H1 (cell line): ENCODE results near the gene NDUFAB1. TPM values are rescaled to one million over a fixed set of nuclear protein-coding genes. Genes with fewer than 3 reads are reported as not detected.

Source experiments
- CTCF ChIA-PET: fragments of 300-600 bp; sonication (Branson Sonifier 250); formaldehyde crosslinking; loops from one replicate; lab custom pipeline; 2021; ENCODE audit not compliant: partially characterized antibody; lab: Charles Lee
- POLR2A ChIA-PET: fragments of 300-600 bp; sonication (Branson Sonifier 250); formaldehyde crosslinking; loops from one replicate; lab custom pipeline; 2021; ENCODE audit warnings: inconsistent platforms; ENCODE audit not compliant: partially characterized antibody; lab: Charles Lee
- DNase-seq, 2 experiments: peaks; one replicate each; pipeline versions ENCODE4 v3.0.0 to v3.0.0-alpha.2; 2010 to 2022; ENCODE audit warnings: low spot score in 2 of 2, low read depth in 1 of 2, mixed read lengths in 1 of 2
- FAIRE-seq: peaks from 2 replicates; lab custom pipeline; 2011; peaks lifted over from hg19 to GRCh38; lab: Jason Lieb, UNC
- H2AFZ ChIP-seq: 2 replicates; pipeline ENCODE4 v1.8.1; 2012; ENCODE audit warnings: low read length, inconsistent platforms
- H2AK5ac ChIP-seq: 2 replicates; pipeline ENCODE4 v1.6.1; 2013; ENCODE audit warnings: low read depth, low read length
- H2BK120ac ChIP-seq: replicated peaks from 2 replicates; pipeline ENCODE3; 2013; ENCODE audit warnings: low read depth, low read length, inconsistent platforms
- H2BK12ac ChIP-seq: 2 replicates; pipeline ENCODE4 v1.6.1; 2013; ENCODE audit warnings: low read depth, low read length
- H2BK15ac ChIP-seq: 2 replicates; pipeline ENCODE4 v1.6.1; 2013; ENCODE audit warnings: low read length
- H2BK20ac ChIP-seq: 2 replicates; pipeline ENCODE4 v1.6.1; 2013; ENCODE audit warnings: low read length
- H2BK5ac ChIP-seq: 2 replicates; pipeline ENCODE4 v1.6.1; 2013; ENCODE audit warnings: low read depth, low read length
- H3K14ac ChIP-seq: 2 replicates; pipeline ENCODE4 v1.6.1; 2013; ENCODE audit warnings: inconsistent platforms; ENCODE audit not compliant: insufficient read length
- H3K18ac ChIP-seq: 2 replicates; pipeline ENCODE4 v1.6.1; 2013; ENCODE audit warnings: low read length; ENCODE audit errors: extremely low read depth
- H3K23ac ChIP-seq: 2 replicates; pipeline ENCODE4 v1.6.1; 2013; ENCODE audit warnings: inconsistent platforms; ENCODE audit not compliant: insufficient read length
- H3K23me2 ChIP-seq: 2 replicates; pipeline ENCODE4 v1.6.1; 2013; ENCODE audit warnings: low read depth, low read length
- H3K27ac ChIP-seq: 2 replicates; pipeline ENCODE4 v1.6.1; 2011; ENCODE audit warnings: low read depth, low read length, inconsistent platforms
- H3K27me3 ChIP-seq, 4 experiments: replicated peaks in 1 of 4; 1 replicate in 1 of 4; 2 replicates in 3 of 4; pipeline versions ENCODE4 v1.6.1 to v1.8.1; 2011 to 2013; ENCODE audit warnings: low read length in 3 of 4, mild to moderate bottlenecking in 3 of 4, inconsistent platforms in 2 of 4, mixed read lengths in 2 of 4, moderate library complexity in 1 of 4; ENCODE audit not compliant: control insufficient read depth in 3 of 4, insufficient read depth in 3 of 4; ENCODE audit errors: extremely low read depth in 1 of 4
- H3K36me3 ChIP-seq, 4 experiments: 2 replicates each; pipeline versions ENCODE4 v1.6.1 to v1.8.1; 2011 to 2013; ENCODE audit warnings: mild to moderate bottlenecking in 4 of 4, low read length in 3 of 4, moderate library complexity in 2 of 4, control low read depth in 1 of 4, inconsistent platforms in 1 of 4; ENCODE audit not compliant: insufficient read depth in 4 of 4, control insufficient read depth in 2 of 4
- H3K4ac ChIP-seq: replicated peaks from 2 replicates; pipeline ENCODE3; 2013; ENCODE audit warnings: low read length, low read depth, mixed read lengths, inconsistent platforms; ENCODE audit not compliant: insufficient read length
- H3K4me1 ChIP-seq, 4 experiments: replicated peaks in 1 of 4; 1 replicate in 1 of 4; 2 replicates in 3 of 4; pipeline versions ENCODE4 v1.6.1 to v1.8.1; 2011 to 2013; ENCODE audit warnings: low read length in 3 of 4, inconsistent platforms in 2 of 4, mixed read lengths in 1 of 4; ENCODE audit not compliant: insufficient read depth in 4 of 4, control insufficient read depth in 3 of 4
- H3K4me2 ChIP-seq, 2 experiments: 2 replicates each; pipeline versions ENCODE4 v1.6.1 to v1.8.1; 2011 to 2013; ENCODE audit warnings: low read depth in 2 of 2, low read length in 2 of 2, control low read depth in 1 of 2, inconsistent platforms in 1 of 2, mild to moderate bottlenecking in 1 of 2; ENCODE audit not compliant: insufficient read depth in 1 of 2
- H3K4me3 ChIP-seq, 4 experiments: fragments of 200-600, 300-600 bp in 1 of 4; sonication (generic), shearing (Covaris generic), sonication (Bioruptor Twin) in 1 of 4; 2 replicates each; pipeline versions ENCODE4 v1.5.1 to v1.8.1; 2011 to 2016; ENCODE audit warnings: low read length in 4 of 4, low read depth in 3 of 4, control low read depth in 2 of 4, inconsistent platforms in 2 of 4, mild to moderate bottlenecking in 2 of 4, mixed read lengths in 1 of 4, moderate library complexity in 1 of 4; ENCODE audit not compliant: insufficient read depth in 2 of 4; ENCODE audit errors: extremely low read depth in 1 of 4
- H3K56ac ChIP-seq: replicated peaks from 2 replicates; pipeline ENCODE3; 2013; ENCODE audit warnings: low read depth, mild to moderate bottlenecking, mixed read lengths, low read length, inconsistent platforms; ENCODE audit not compliant: insufficient read length
- H3K79me1 ChIP-seq: 2 replicates; pipeline ENCODE4 v1.6.1; 2013; ENCODE audit warnings: low read depth, low read length, control low read depth
- H3K79me2 ChIP-seq, 2 experiments: 2 replicates each; pipeline versions ENCODE4 v1.6.1 to v1.8.1; 2012 to 2013; ENCODE audit warnings: low read length in 2 of 2, mild to moderate bottlenecking in 2 of 2, inconsistent platforms in 1 of 2; ENCODE audit not compliant: insufficient read depth in 2 of 2, control insufficient read depth in 1 of 2
- H3K9ac ChIP-seq, 4 experiments: replicated peaks in 1 of 4; 1 replicate in 1 of 4; 2 replicates in 3 of 4; pipeline versions ENCODE4 v1.6.1 to v1.8.1; 2011 to 2013; ENCODE audit warnings: low read depth in 3 of 4, low read length in 3 of 4, control low read depth in 2 of 4, mild to moderate bottlenecking in 2 of 4, moderate library complexity in 2 of 4, inconsistent platforms in 1 of 4; ENCODE audit errors: extremely low read depth in 1 of 4
- H3K9me3 ChIP-seq, 2 experiments: 2 replicates each; pipeline versions ENCODE4 v1.6.1 to v1.8.1; 2012 to 2013; ENCODE audit warnings: mild to moderate bottlenecking in 2 of 2, moderate library complexity in 2 of 2, control low read depth in 1 of 2, inconsistent platforms in 1 of 2, low read depth in 1 of 2, low read length in 1 of 2, mixed read lengths in 1 of 2; ENCODE audit not compliant: insufficient read depth in 2 of 2
- H4K20me1 ChIP-seq, 2 experiments: replicated peaks in 1 of 2; 2 replicates each; pipeline versions ENCODE3 to v1.8.1; 2011 to 2013; ENCODE audit warnings: inconsistent platforms in 2 of 2, low read length in 2 of 2, mild to moderate bottlenecking in 1 of 2; ENCODE audit not compliant: insufficient read depth in 2 of 2, control insufficient read depth in 1 of 2
- H4K5ac ChIP-seq: 2 replicates; pipeline ENCODE4 v1.6.1; 2013; ENCODE audit warnings: low read length, low read depth, mixed read lengths, inconsistent platforms; ENCODE audit not compliant: insufficient read length
- H4K8ac ChIP-seq: 2 replicates; pipeline ENCODE4 v1.8.0; 2013; ENCODE audit warnings: mild to moderate bottlenecking, moderate library complexity, low read length, inconsistent platforms; ENCODE audit not compliant: insufficient read depth; ENCODE audit errors: extremely low read depth
- H4K91ac ChIP-seq: replicated peaks from 2 replicates; pipeline ENCODE3; 2013; ENCODE audit warnings: low read length, mixed read lengths, inconsistent platforms; ENCODE audit not compliant: insufficient read length
- BACH1 ChIP-seq: IDR thresholded peaks from 2 replicates; pipeline ENCODE4 v1.6.1; 2012; ENCODE audit warnings: low read length, improper control_type of control experiment
- BCL11A ChIP-seq, 2 experiments: IDR thresholded peaks; one replicate each; pipeline ENCODE4 v1.6.1; 2011; ENCODE audit warnings: low read depth in 2 of 2, low read length in 2 of 2, mild to moderate bottlenecking in 2 of 2
- CTBP2 ChIP-seq: IDR thresholded peaks from 2 replicates; pipeline ENCODE4 v1.7.0; 2011; ENCODE audit warnings: borderline replicate concordance, mild to moderate bottlenecking, moderate library complexity, mixed read lengths, low read length; ENCODE audit not compliant: insufficient read depth, insufficient read length
- RAD21 ChIP-seq, 2 experiments: IDR thresholded peaks in 1 of 2; conservative IDR thresholded peaks in 1 of 2; 2 replicates each; pipeline ENCODE4 v1.6.1; 2011; ENCODE audit warnings: low read depth in 2 of 2, low read length in 2 of 2, improper control_type of control experiment in 1 of 2, inconsistent platforms in 1 of 2, mild to moderate bottlenecking in 1 of 2, moderate library complexity in 1 of 2
- RFX5 ChIP-seq: IDR thresholded peaks from 2 replicates; pipeline ENCODE4 v1.6.1; 2011; ENCODE audit warnings: low read depth, low read length, improper control_type of control experiment, borderline replicate concordance
- SAP30 ChIP-seq: fragments of 300-600 bp; sonication (generic); IDR thresholded peaks from 2 replicates; pipeline ENCODE4 v1.7.1; 2012; ENCODE audit warnings: low read length, moderate library complexity, mild to moderate bottlenecking, inconsistent platforms; ENCODE audit not compliant: insufficient read depth, insufficient replicate concordance
- WGBS, 2 experiments: shearing (Covaris generic) in 1 of 2; methylation state at CpG; one replicate each; pipeline versions ENCODE4 v1.1.6 to v1.1.7; 2013 to 2015; ENCODE audit warnings: low lambda C conversion rate in 2 of 2, mixed read lengths in 2 of 2, inconsistent platforms in 1 of 2, low coverage in 1 of 2, missing lambda C conversion rate in 1 of 2; ENCODE audit not compliant: insufficient replicate concordance in 2 of 2, insufficient coverage in 1 of 2, insufficient read length in 1 of 2; ENCODE audit errors: extremely low coverage in 1 of 2, missing lambda C conversion rate in 1 of 2; 5-methylcytosine and 5-hydroxymethylcytosine counted together
- polyA plus RNA-seq, 7 experiments: library from polyadenylated mRNA; depleted of rRNA in 3 of 7; stranded (reverse) in 5 of 7; unstranded in 2 of 7; fragments of >200 nt in 5 of 7; fragments of 200-250 nt in 2 of 7; gene quantifications; 1 replicate in 5 of 7; 2 replicates in 1 of 7; 4 replicates in 1 of 7; pipeline versions ENCODE4 v1.2.1 to v1.2.3, GENCODE V29; 2011 to 2013; ENCODE audit warnings: missing spikeins in 2 of 7, mixed read lengths in 2 of 7
- total RNA-seq: library from RNA; stranded (reverse); fragmentation: NEBNext Ultra II Directional; extraction: Animal tissue kit (Norgen Biotek cat#: 25700); gene quantifications from 2 replicates; pipeline ENCODE4 v1.2.1, GENCODE V29; 2021
- TF ChIP-seq, protein P1 (sequence below), 3 experiments: IDR thresholded peaks; 1 replicate in 2 of 3; 2 replicates in 1 of 3; pipeline versions ENCODE4 v1.5.1 to v1.6.1; 2011; ENCODE audit warnings: low read length in 3 of 3, mild to moderate bottlenecking in 3 of 3, inconsistent platforms in 2 of 3, low read depth in 1 of 3, moderate library complexity in 1 of 3; ENCODE audit not compliant: insufficient read depth in 1 of 3; ENCODE audit errors: control extremely low read depth in 1 of 3

NDUFAB1 gene
- total and polyA plus RNA-seq, 2 of the 8 experiments (the other 6 are each of a cell fraction or from before 2014, with no cell fraction given): 135 to 294 TPM

DNA sequence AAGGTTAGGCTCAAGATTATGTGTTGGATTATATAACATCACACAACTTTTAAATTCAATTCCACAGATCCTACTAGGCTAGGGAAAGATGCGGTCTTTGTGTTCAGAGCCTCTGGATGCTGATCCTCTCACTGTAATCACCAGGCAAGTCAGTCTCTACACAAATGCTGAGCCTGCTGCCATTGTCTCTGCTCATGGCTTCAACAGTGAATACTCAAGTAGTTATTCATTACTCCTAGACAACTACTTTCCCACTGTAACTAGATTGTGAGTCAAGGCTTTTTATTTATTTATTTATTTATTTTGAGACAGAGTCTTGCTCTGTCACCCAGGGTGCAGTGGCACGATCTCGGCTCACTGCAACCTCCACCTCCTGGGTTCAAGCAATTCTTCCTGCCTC lies 15.8 kb upstream of the NDUFAB1 start:
- Histone ChIP-seq H3K27me3 (no peaks in the 10 kb centered on the region), H2BK20ac (no peak overlapping the region), H2AFZ (no peak overlapping the region), H2BK12ac (no peak overlapping the region), H3K23ac (no peak overlapping the region), H3K4ac (no peak overlapping the region), H3K18ac (no peak overlapping the region), H4K5ac (no peak overlapping the region), H3K56ac (no peak overlapping the region), H3K27ac (no peak overlapping the region), H3K9ac (no peak overlapping the region; a peak in 1 of 7 replicates), H2AK5ac (no peak overlapping the region), H3K4me2 (no peak overlapping the region), H3K4me3 (no peak overlapping the region), H2BK15ac (no peak overlapping the region), H2BK120ac (no peak overlapping the region), H4K20me1 (peaks cover 0 to 3% of the 10 kb centered on the region in 2 experiments), H2BK5ac (no peak overlapping the region), H4K91ac (no peak overlapping the region), H3K9me3 (no peaks in the 10 kb centered on the region), H3K23me2 (no peaks in the 10 kb centered on the region), H4K8ac (no peak overlapping the region), H3K36me3 (peaks cover 7 to 49% (median 13%) of the 10 kb centered on the region in 4 experiments), H3K79me2 (no peaks in the 10 kb centered on the region), H3K14ac (no peak overlapping the region), H3K4me1 (no peaks in the 10 kb centered on the region), H3K79me1 (no peaks in the 10 kb centered on the region)
- DNase-seq (no peak), FAIRE-seq (no peak)
- 93% methylated on average over 3 of the region's 3 CpGs; no CpG with 5 or more reads in 1 of the 2 experiments for WGBS, 2 experiments
- POLR2A ChIA-PET: interaction anchor here (0.6 kb wide), 2 partner anchors 27 to 79 kb away, joined by 4 to 5 read pairs; no protein-coding TSS in a partner anchor
- no peak for TF ChIP-seq SAP30
- no peak for TF ChIP-seq BCL11A (IDR thresholded peaks at IDR 0.05; ENCODE audit: low read depth in 2 of 2, low read length in 2 of 2)
- TF ChIP-seq RAD21 (IDR thresholded peaks at IDR 0.05 in 1 of 2, conservative IDR thresholded peaks at IDR 0.05 in 1 of 2; ENCODE audit: low read depth in 2 of 2, low read length in 2 of 2): no peak
- TF ChIP-seq RFX5: no peak
- no peak for TF ChIP-seq CTBP2
- no peak for TF ChIP-seq BACH1
- TF ChIP-seq, protein P1, sequence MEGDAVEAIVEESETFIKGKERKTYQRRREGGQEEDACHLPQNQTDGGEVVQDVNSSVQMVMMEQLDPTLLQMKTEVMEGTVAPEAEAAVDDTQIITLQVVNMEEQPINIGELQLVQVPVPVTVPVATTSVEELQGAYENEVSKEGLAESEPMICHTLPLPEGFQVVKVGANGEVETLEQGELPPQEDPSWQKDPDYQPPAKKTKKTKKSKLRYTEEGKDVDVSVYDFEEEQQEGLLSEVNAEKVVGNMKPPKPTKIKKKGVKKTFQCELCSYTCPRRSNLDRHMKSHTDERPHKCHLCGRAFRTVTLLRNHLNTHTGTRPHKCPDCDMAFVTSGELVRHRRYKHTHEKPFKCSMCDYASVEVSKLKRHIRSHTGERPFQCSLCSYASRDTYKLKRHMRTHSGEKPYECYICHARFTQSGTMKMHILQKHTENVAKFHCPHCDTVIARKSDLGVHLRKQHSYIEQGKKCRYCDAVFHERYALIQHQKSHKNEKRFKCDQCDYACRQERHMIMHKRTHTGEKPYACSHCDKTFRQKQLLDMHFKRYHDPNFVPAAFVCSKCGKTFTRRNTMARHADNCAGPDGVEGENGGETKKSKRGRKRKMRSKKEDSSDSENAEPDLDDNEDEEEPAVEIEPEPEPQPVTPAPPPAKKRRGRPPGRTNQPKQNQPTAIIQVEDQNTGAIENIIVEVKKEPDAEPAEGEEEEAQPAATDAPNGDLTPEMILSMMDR (IDR thresholded peaks at IDR 0.05; ENCODE audit: control extremely low read depth in 1 of 3, insufficient read depth in 1 of 3, low read depth in 1 of 3, low read length in 3 of 3): no peak
- CTCF ChIA-PET: interaction anchor here (0.7 kb wide), 1 partner anchor 49 kb away, joined by 3 read pairs; no protein-coding TSS in a partner anchor
